ENCODE measurements around the gene SELPLG.
"Not testable (repeated sequence)": the region's sequence is repeated elsewhere in the genome, so short reads cannot be mapped to it uniquely, and the experiment has no call there.

Gene SELPLG

DNA sequence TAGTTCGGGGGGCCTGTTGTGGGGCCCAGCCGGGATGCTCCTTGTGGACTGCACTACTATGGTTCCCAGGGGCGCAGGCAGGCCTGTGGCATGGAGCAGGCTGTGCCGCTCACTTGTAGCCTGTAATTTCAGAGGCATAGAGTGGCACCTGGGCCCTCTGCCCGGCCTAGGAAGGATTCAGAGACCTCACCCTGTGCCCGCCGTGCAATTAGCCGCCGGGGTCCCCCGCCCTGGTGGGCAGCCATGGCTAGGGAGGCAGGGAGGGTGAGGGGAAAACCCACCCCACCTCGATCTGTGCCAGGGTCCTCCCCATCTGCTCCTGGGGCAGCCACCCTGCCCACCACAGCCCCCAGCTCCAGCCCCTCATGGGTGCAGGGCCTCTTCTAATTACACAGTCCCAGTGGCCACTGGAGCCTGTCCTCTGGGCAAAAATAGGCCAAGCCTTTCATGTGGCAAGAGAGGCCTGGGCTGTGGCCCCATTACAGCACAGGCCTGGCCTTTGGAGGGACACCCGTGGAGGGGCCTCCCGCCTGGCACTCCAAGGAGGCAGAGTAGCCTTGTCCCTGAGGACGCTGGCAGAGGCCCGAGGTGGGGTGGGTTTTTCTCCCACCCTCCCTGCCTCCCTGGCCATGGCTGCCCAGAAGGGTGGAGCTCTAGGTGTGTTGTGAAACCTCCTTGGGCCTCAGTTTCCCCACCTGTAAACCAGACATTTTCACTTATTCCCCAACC, 30.6 kb downstream of the SELPLG start:
- DNase-seq, result no peak

DNA sequence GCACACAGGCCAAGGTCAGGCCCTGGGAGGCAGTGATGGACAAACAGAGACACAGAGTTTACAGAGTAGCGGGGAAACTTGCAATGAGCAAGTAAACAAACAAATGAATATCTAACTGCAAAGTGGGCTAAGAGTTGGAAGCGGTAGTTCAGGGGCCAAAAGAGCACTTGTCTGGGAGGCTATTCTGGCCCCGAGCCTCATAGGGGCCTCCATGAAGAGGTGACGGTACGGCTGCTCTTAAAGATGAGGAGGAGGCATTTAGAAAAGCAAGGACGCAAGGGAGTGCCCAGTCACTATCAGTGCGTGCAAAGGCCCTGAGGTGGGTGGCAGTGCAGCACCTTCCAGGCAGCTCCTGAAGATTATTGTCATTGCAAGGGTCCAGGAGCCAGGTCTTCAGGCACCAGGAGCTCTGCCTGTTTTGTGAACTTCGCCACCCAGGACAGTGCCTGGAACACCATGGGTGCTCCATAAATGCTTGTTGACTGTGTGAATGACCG, 31.4 kb downstream of the SELPLG start:
- DNase-seq, result no peak

DNA sequence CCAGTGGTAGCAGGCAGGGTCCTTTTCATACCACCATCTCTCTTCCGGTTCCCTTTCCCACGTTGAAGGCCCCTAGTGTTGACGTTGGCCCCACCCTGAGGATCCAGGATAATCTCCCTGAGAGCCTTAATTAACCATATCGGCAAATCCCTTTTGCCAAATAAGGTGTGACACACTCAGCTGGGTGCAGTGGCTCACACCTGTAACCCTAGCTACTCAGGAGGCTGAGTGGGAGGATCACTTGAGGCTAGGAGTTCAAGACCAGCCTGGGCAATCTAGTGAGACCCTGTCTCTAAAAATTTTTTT, 33.0 kb downstream of the SELPLG start:
- DNase-seq, result no peak

DNA sequence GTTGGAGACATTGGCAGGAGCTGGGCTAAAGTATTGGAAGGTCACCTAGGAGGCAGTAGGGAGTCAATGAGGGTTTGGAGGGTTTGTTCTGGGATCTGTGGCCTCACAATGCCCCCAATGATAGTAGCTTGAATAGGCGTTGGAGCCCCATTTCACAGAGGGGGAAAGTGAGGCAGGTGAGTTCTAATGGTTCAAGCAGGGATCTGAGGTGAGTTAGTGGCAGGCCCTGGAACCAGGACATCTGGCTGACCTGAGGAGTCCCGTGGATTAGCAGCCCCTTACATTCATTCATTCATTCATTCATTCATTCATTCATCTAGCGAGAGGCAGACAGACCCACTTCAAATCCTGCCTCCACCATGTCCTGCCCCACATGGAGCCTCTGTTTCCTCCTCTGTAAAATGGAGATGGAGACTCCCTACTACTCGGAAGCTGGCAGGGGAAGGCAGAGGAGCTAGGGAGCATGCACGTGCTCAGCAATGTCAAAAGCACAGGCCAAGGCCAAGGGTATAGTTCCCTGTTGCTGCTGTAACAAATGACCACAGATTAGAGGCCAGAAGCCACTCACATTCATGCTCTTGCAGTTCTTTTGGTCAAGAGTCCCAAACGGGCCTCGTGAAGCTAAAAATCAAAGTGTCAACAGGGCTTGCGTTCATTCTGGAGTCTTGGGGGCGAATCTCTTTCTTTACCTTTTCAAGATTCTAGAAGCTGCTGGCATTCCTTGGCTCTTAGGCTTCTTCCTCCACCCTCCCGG, 33.6 kb downstream of the SELPLG start:
- no peak for DNase-seq

DNA sequence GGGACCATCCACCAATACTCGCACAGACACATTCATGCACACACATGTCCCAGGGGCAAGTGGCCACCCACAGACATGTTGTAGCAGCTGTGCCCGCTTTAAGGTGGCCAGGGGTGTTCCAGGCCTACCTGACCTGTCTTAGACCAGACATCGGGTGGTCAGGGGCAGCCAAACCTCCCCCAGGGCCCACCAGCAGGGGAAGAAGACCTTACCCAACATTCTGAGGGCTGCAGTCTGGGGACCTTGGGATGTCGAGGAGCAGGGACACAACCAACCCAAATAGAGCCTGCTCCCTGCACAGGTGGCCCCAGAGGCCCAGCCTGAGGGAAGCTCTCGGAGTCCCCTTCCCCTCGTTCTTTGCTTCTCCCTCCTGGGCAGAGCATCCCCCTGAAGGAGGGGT, 34.2 kb downstream of the SELPLG start:
- no peak for DNase-seq

DNA sequence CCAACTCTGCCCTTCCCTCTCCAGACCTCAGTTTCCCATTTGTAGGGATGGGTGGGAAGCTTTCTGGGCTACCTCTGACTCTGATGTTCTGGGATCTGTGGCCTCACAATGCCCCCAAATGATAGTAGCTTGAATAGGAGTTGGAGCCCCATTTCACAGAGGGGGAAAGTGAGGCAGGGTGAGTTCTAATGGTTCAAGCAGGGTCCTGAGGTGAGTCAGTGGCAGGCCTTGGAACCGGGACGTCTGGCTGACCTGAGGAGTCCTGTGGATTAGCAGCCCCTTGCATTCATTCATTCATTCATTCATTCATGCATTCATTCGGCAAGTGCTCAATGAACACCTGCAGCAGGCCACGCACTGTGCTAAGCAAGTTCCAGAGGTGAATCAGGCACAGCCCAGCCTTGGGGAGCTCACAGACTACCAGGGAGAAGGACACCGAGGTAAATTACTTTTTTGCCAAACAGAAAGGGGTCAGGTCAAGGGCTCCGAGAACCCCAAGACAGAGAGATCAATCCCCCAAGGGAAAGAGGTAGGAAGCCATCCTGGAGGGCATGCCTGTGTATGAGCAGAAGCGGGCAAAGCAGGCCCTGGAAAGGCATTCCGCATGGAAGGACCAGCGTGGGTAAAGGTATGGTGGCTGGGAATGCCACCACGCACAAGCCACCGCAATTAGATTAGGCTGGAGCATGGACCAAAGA, 35.0 kb downstream of the SELPLG start:
- no peak for DNase-seq

DNA sequence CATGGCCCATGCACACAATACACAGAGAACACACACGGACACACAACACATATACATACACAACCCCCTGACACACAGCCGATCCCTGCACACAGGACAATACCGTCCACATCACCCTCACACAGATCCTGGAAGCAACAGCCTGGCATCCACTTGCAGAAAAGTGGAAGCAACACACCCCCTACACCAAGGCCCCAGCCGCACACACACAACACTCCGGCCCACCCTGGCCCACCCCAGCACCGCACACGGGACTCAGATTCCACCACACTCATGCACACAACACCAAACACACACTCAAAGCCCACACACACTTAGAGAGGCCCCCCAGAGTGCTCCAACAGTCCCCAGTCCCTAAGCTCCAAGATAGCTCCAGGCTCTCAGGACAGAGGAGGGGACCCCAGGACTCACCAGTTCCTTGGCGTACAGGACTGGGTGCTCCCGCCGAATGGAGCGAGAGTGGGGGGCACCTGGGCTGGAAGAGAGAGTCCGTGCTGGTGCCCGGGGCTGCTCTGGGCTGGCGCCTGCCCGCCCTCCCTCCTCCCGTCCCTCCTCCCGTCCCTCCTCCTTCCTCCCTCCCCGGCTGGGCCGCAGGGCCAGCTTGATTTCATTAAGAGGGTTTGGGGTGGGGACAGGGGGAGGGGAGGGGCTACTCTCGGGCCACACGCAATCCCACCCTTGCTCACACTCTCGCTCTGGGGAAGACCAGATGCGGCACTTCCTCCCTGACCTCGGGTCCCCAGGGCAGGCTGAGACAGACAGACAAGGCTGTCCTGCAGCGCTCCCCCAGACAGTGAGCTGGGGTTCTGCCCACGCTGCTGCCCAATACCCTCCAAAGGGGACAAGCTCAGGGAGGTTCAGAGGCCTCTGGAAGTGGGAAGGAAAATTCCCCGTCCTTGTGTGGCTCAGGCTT, 35.9 kb downstream of the SELPLG start, which contains the start of gene TMEM119:
Gene TMEM119 (minus strand): TSS at position 526 of the 913 bp plus-strand sequence. CDS start 5,701 bp downstream, outside the sequence.
- no peak for DNase-seq

DNA sequence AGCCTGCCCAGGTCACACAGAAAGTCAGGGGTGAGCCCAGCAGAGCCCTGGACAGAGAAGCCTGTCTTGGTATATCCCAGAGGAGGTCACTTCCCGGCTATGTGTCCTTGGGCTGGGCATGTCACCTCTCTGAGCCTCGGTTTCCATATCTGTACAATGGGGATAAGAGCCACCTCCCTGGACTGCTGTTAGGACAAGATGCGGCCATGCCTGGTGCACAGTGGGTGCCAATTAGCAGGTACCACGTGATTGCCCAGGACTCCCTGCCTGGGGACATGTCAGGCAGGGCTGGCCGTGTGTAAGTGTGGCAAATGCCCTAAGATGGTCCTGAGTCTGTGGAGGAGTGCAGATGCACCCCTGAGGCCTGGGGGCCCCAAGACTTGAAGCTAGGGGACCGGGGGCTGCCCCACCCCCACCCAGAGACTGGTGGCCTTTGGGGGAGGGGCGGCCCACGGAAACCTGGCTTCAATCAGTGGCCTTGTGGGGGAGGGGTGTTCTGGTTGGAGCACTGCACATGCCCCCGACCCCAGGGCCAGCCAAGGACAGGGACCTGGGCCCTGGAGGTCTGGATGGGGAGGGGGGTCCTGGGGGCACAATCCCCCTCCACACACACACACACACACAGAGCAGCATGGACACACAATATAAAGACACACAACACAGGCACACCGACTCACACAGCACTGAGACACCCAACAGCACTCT, 36.7 kb downstream of the SELPLG start:
- DNase-seq, result no peak

DNA sequence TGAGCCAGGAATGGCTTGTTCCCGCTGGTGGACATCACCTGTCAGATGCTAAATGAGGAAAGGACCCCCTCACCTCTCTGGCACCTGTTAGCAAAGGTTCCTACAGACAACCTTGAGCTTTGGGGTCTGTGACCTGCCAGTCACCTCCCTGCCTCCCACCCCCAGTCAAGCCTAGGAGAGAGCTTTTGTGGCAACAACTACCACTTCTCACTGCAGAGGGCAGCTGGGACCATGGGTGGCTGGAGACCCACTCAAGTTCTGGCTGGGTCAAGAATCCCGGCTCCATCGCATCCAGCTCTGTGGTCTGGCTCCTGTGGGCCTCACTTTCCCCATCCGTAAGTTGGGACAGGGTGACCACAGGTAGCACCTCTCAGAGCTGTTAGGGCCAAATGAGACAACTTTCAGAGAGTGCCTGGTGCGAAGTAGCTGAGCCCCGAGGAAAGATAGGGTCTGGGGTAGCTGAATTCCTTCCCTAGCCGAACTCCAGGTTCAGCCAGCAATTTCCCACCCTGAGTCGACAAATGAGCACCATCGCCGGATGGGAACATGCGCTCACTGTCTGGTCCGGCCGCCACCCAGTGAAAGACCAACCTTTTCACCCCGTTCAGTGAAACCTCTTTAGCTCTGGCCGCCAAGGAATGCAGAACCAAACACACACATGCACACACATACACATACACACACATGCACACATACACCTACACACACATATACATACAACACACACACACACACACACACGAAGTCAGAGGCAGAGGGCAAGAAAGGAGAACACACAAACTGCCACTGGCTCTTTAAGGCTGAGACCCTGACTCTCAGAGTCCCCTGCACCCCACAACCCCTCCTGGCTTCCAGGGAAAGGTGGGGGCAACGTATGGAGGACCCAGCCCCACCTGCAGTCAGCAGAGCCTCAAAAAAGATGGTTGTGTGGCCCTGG, 37.7 kb downstream of the SELPLG start:
- no peak for DNase-seq

DNA sequence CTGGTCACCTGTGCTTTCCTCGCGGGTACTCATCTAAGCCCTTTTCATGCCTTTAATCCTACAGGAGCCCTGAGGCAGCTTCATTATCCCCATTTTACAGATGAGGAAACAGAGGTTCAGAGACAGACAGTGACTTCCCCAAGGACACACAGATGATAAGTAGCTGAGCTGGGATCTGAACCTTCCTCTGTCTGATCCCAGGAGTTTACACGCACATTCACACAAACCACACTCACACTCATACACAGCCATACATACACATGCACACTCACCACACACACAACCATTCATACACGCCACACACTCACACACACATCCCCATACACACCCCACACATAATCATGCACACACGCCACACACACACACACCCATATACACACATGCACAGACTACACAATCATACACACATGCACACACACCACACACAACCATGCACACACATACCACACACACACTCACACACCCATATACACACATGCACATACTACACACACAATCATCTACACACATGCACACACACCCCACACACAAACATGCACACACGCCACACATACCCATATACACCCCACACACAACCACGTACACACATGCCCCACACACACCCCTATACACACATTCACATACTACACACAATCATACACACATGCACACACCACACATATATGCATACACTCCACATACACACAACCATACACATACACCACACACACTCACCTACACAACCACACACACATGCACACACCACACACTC, 38.6 kb downstream of the SELPLG start:
- no peak for DNase-seq

DNA sequence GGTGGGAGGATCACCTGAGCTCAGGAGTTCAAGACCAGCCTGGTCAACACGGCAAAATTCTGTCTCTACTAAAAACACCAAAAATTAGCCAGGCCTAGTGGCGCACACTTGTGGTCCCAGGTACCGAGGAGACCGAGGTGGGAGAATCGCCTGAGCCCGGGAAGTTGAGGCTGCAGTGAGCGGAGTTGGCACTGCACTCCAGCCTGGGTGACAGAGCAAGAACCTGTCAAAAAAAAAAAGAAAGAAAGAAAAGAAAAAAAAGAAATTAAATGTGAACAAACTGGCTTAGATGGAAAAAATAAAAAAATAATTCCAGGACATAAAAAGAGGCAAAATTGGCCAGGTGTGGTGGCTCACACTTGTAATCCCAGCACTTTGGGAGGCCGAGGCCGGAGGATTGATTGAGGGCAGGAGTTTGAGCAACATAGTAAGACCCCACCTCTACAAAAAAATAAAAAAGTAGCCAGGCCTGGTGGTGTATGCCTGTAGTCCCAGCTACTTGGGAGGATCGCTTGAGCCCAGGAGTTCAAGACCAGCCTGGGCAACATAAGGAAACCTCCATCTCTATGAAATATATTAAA, 39.3 kb downstream of the SELPLG start:
- no peak for DNase-seq

DNA sequence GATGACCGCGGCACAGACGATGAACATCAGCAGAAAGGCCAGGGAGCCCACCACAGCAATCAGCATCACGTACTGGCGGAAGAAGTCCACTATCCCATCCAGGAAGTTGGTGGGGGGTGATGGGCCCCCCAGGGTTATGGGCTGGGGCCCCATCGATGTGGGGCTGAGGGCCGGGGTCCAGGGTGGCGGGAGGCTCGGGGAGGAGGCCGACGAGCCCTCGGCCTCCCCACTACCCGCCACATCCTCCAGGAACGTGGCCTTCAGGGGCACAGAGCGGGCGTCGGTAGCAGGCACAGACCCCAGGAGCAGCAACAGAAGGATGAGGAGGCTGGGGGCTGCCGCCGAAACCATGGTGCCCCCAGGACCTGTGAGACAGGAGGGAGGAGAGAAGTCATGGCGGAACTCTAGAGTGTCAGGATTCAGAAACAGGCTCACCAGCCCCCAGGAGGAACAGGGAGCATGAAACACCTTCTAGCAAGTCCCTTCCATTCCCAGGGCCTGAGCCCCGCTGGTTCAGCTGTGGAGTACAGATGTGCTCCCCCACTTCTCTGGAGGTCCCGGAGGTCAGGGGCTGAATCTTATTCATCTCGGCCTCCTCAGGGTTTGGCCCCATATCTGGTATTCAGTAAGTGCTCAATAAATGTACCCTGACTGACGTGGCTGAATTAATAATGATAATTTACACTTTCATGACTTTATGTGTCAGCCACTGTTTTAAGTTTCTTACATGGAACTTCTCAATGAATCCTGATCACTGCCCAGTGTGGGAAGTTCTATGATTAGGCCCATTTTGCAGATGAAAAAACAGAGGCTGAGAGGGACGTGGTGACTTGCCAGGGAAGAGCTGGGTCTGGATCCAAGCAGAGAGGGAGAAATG, 41.4 kb downstream of the SELPLG start:
- no peak for DNase-seq

DNA sequence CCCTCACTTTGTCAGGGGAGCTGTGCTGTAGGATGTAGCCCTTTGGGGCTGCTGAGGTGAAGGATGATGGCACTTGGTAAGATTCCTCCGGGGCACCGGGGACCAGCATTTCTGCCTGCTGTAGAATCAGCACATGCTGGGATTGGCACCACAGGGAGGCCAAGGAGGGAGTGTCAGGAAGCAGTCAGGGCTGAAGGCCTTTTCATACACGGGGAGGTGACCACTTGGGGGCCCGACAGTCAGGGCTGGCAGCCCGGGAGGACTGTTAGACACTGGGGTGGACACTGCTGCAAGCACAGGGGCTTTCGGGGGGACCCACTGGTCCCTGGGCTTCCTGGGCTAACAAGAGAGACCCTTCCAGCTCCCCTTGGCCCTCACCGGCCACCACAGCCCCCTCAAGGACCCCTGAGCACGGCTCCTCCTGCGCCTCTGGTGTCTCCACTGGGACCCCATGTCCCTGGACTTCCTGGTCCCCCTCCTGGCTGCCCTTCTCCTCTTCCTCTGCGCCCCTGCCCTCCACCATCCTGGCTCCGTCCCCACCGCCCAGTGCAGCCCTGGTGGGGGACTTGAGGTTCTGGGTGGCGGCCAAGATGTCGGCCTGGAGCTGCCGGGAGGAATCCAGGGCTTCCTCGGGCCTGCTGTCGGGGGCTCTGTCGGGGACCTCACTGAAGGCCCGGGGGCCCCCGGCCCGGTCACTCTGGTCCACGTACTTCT, 42.3 kb downstream of the SELPLG start:
- no peak for DNase-seq

DNA sequence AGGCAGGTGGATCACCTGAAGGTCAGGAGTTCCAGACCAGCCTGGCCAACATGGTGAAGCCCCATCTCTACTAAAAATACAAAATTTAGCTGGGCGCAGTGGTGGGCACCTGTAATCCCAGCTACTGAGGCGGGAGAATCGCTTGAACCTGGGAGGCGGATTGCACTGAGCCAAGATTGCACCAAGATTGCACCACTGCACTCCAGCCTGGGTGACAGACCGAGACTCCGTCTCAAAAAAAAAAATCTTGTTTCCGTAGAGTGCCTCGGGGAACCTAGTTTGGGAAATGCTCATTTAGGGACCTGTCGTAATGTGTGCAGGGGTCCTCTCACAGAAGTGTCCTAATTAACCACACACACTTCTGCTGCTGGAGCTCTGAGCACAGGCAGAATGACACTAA, 43.2 kb downstream of the SELPLG start:
- not testable (repeated sequence) for DNase-seq

DNA sequence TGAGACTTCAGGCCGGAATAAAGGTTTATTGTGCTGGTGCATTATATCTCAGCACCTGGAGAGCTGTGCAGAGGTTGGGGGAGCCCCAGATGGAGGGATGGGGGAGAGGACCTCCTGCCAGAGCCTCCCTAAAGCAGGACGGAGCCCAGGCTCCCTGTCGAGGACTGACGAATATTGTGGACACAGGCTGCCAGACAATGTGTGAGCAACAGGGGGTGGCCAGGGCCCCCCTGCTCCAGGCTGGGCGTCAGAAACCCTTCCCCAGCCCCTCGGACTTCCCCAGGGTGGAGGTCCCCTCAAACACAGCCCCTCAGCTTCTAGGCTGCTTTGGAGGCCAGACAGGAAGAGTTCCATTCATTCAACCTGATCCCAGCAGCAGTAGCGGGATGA, 43.9 kb downstream of the SELPLG start:
- no peak for DNase-seq

DNA sequence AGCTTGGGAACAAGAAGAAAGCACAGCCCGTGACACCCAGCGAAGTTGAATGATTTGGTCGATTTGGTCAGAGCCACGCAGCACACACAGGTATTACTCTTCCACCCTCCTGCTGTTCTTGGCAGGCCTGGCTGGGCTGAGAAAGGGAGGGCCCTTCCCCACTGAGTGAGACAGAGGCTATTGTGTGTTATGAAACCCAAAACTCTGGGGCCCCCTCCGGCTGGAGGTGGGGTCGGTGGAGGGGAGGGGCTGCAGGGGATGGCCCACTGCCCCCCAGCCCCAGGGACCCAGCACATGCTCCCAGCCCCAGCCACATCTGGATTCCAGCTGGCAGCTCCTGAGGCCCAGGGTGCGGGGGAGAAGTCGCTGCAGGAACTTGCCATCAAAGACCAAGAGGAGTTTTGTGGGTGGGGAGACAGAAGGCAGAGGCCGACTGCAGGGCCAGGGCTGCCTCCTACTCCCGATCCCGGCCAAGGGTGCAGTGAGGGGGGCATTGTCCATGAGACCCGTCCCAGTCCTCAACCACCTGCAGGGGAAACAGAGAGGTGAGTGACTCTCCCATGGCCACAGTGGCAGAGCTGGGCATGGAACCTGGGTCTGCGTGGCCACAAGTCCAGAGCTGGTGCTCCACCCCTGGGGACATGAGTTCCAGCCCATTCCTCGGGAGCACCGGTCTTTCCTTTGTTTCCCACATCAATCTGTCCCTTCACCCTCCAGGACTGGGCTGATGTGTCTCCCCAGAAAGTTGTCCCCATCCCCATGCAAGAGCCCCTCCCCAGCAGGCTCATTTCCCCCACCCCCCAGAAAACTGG, 44.5 kb downstream of the SELPLG start:
- no peak for DNase-seq

DNA sequence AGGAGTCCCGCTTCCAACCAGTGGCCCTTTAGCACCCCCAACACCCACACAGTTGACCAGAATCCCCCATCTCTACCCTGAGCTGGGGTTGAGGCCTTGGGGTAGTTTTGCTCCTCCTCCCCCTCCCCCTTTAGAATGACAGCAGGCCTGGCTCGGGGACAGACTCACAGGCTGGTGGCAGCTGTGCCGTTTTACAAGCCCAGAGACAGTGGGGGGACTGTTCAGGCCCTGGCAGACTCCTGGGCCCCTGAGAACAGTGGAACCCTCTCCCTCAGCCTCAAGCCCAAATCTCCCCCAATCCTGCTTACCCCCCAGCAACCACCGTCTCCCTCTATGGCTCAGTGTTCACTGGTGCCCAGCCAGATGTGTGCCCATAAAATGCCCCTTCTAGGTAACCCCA, 45.9 kb downstream of the SELPLG start:
- DNase-seq, result no peak

Data from stimulated activated CD4-positive, alpha-beta T cell treated with anti-CD3 and anti-CD28 coated beads, Interleukin-12 subunit alpha, Interleukin-12 subunit beta, amount 100 ng/mL, for 4 hours (primary cell).